ENCODE measurements around the gene C1QTNF8.

DNA sequence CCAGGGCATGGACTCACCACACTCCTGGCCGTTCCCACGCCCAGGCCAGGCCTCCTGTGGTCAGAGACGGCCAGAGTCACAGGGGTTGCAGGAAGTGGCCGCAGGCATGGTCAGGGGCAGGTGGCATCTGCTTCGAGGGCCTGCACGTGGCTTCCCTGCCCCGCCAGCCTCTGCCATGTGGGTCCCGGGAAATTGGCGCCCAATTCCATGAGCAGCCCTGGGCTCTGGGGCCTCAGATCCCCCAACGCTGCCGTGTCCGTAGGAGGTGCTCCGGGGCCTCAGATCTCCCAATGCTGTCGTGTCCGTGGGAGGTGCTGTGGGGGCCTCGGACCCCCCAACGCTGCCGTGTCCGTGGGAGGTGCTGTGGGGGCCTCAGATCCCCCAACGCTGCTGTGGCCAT lies 33.1 kb downstream of the C1QTNF8 start:
- no peak for TF ChIP-seq CTCF (conservative IDR thresholded peaks at IDR 0.05)
- no peak for TF ChIP-seq ZFX (IDR thresholded peaks at IDR 0.05)
